GM19328 (cell line): ENCODE data around the gene PIEZO2.

Source experiments
- ATAC-seq: cut with Tn5 transposase; IDR thresholded peaks from one replicate; pipeline ENCODE4 v1.9.1; 2021; ENCODE audit warnings: mild to moderate bottlenecking, moderate library complexity; ENCODE audit not compliant: unreplicated experiment

The PIEZO2 gene

DNA sequence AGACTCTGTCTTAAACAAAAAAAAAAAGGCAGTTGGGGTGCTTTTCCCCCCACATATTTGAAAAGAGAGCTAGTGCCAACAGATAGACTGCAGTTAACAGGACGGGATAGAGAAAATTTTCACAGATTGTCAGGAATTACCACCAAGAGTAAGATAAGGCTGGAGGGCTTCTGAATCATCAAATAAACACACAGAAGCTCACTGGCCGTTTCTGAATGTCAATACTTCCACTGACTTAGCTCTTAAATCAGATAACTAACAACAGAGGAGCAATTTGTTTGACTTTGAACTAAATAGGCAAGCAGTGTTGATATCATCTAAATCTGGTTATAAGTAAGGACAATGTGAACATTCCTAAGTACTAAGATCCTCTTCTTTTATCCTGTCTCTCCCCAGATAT is 34.7 kb downstream of the PIEZO2 start:
- ATAC-seq = no peak

DNA sequence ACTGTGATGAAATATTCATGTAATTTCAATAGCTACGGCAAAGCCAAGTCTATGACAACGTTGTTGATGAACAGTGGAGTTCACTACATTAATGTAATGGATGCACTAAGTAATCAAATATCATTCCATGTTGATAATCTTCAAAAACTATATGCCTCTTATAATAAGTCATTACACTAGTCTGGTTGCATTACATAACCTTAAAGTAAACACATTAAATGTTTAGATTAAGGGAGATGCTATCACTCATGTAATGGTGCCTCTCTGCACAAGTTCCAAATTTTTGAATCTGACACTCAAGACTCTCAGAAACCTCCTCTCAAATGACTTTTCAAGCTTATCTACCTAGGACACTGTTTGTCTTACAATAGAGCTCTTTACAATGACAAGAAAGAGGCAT is 35.4 kb downstream of the PIEZO2 start:
- no peak for ATAC-seq

DNA sequence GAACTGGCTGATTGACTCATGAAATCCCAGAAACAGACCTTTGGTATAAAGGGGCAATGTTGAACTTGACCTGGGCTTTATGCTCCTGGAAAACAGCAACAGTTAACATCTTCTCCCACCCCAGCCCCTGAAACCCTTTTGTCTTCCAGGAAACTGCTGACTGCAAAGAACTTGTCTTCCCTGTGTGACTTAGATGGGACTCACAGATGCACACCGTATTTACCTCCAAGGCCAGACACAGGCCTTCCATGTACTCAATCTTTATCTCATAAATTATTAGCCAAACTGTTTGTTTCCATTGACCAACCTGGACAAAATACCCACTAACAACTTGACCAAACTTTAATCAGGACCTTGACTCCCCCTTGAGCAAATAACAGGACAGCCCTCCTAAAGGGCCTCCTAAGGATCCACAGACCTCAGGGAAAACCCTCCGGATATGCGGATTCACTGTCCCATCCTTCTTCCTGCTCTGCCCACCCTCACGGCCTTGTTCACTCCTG is 36.3 kb downstream of the PIEZO2 start:
- no peak for ATAC-seq

DNA sequence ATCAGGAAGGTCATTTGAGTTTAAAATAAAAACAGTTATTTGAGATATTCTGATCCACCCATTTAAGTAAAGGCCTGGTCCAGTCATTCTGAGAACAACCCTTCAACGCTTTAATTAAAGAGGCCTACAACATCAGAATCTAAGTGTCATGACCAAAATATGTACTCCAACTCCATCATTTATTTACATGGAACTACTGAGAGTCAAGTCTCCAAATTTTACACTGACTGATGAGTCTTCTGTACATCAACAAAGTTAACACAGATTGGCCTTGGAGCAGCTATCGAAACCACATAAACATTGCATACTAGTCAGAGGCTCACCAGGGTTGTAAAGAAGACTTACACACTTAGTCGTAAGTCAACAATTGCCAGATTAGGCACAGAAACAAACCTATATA is 37.1 kb downstream of the PIEZO2 start:
- no peak for ATAC-seq

DNA sequence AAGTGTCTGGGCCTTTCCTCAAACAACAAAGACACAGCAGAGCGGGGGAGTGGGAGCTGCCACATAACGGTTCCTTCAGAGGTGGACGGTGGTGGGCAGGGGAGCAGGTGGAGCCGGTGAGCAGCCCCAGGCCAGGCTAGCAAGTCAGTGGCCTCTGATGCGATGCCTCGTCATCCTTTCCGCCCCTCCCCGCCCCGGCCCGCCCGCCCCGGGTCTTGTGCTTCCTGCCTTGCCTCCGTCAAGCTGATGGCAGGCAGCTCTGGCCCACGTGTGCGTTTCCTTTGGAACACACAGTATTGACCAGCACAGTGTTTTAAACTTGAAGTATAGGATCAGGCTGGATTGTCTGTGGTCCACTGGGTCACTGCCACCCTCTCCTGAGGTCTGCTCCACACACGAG is 38.9 kb downstream of the PIEZO2 start:
- ATAC-seq = no peak

DNA sequence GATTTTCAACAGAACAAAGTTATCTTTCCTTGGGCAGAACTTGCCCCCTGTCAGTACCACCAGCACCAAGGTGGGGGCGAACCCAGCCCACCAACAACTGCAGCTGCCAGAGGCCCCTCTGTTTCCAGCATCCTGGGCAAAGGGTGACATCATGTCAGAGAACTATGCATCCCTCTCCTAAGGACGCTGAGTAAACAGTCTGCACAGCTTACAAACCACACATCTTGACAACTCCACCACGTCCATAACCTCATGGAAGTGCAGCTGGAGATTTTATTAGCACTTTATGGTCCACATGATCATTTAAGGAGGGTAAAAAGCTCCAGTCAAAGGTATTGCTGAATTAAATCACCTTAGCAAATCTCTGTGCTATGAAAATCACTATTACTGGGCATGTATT is 40.4 kb downstream of the PIEZO2 start:
- no peak for ATAC-seq

DNA sequence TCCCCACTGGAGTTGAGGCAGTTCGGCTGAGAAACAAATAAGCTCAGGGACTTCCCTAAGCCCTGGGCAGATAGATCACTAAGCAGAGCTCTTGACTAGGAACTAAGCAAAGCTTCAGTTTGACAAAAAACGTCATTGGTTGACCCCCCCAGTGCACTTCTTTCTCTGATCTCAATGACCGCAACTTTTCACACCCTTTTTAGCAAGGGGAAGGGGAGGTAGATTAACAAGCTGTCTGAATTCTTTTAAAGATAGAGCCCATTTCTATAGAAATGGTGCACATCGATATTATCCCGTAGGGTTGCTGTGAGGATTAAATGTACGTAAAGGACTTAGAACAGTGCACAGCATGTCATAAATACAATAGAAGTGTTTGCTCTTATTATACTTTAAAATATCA is 42.5 kb downstream of the PIEZO2 start:
- no peak for ATAC-seq

DNA sequence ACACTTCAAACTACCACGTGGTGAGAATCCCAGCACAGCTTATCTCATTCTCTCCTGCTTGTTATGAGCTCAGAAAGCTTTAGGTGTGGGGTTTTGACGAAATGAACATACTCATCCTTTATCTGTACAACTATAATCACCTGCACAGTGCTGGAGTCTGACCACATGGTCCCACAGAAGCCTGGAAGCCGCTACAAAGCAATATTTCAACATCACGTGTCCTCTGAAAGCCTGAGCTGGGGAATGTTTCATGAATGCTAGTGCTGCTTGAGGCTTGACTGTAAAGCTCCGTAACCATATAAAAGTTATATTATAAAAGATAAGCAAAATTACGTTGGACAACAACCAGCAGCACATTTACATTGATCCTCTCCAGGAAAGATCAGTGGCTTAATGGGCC is 43.9 kb downstream of the PIEZO2 start:
- no peak for ATAC-seq

DNA sequence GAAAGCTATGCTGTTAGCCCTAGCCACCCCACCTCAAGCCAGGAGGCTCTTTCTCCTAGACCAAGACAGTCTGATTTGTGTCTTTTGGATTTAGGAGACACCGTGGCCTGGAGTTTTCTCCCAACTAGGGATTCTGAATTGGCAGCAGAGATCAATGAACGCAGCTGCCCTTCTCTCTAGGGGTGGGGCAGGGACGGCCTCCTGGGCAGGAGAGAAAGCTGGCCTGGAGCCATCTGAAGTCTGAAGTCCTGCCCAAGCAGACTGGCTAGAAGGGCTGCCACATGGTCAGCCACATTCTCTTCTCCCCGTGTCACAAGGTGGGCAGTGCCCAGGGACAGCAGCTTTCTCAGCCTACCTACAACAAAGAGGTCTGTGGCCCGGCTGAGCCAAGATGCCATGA is 45.1 kb downstream of the PIEZO2 start:
- no peak for ATAC-seq

DNA sequence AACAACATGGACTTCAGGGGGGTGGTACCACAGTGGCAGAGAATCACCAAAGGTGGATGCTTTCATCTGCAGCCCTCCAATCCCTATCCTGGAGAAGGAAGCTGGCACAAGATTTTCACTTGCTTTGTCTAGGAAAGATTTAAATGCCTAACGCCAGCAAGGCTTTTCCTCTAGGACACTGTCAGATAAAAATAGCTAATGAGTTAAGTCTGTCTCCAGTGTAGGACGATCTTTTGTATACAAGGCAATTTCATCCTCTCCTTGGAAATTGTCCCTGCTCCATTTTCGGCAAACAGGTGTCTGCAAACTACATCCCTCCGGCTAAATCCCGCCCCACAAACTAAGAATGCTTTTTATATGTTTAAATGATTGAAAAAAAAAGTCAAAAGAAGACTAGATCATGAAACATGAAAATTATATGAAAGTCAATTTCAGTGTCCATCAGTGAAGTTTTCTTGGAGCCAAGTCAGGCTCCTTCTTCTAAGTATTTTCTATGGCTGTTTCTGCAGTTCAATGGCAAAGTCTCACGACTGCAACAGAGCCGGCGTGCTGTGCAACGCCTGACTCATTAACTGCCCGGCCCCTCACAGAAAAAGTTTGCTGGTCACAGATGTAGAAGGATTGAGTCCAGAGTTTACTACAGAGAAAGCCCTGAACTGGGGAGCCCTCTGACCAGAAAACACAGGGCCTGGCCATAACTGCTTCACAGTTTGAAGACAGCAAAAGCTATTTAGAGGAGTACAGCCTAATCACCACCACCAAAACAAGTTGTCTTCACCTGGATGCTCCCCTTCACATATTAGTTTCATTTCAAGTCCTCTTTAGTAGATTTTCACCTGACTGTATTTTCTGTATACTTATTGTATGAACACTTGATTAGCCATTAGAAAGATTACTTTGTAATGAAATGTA is 52.3 kb downstream of the PIEZO2 start:
- ATAC-seq = no peak

DNA sequence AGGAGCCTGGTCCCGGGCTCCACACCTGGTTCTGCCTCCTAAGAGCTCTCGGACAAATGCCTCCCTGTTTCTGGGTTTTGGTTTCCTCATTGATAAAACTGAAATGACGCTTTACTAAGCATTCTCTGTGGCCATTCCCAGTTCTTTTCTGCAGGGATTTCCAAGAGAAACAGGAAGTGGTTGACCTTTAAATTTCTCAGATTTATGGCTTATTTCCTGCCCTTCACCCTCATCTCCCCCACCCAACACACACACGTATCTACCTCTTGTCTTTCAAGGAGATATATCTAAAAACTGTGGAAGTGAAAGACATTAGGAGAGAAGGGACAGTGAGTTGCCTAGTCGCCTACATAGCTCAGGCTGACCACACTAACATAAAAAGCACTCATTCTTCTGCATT is 53.0 kb downstream of the PIEZO2 start:
- no peak for ATAC-seq

DNA sequence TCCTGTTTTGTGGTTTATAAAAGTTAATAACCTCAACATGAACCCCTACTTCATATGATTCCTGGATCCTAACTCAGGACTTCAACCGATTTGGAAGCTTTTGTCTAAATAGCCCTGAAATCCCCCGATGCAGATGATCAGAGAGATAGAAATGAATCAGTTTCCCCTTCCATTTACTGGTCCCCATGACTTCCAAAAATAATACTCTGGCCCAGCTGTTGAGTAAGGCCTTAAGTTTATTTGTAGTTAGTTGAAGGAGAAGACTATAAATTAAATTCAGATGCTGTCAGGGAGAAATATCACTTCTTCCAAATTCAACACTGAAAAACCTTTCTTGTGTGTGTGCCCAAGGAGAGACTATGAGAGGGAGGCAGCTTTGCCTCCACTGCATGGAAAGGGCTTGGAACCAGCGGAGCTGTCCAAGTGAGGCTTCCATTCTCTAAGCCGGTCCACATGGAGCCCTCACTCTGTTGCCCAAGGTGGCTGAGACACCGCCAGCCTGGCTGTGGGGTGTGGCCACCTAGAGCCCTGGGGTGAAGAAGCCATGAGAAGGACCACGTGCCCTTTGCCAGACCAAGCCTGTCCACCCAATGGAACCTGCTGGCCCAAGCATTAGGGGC is 53.6 kb downstream of the PIEZO2 start:
- no peak for ATAC-seq

DNA sequence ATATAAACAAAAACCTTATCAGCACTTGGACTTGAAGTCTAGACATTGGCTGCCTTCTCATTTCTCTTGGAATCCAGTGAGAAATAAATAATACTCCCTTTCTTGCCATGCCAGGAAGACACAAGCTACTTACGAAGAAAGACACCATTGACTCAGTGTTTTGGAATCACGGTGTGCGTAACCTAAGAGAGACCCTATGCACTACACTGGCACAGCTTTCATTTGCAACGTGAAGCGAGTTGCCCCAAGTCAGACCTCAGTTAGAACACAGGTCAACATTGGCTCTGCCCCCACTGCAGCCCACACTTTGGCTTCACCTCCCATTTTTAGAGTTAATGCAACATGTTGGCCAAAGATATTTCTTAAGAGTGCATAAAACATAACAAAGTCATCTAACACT is 54.2 kb downstream of the PIEZO2 start:
- ATAC-seq = no peak

DNA sequence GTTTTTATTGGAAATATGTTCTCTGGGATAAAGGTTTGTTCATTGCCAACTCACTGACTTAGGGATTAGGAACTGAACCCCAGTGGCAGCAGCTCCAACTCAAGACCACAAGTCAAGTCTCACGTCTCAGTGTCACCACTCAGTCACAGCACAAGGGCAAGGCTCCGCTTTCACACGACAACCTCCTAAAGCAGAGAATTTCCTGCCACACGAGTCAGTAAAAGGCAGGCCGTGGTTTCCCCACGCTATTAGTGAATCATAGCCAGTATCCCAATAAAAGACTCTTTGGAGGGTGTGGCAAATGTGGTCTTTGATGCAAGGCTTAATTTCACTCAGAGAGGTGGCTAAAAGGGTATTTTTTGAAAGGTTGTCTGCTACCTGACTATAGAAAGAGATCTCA is 57.6 kb downstream of the PIEZO2 start:
- no peak for ATAC-seq

DNA sequence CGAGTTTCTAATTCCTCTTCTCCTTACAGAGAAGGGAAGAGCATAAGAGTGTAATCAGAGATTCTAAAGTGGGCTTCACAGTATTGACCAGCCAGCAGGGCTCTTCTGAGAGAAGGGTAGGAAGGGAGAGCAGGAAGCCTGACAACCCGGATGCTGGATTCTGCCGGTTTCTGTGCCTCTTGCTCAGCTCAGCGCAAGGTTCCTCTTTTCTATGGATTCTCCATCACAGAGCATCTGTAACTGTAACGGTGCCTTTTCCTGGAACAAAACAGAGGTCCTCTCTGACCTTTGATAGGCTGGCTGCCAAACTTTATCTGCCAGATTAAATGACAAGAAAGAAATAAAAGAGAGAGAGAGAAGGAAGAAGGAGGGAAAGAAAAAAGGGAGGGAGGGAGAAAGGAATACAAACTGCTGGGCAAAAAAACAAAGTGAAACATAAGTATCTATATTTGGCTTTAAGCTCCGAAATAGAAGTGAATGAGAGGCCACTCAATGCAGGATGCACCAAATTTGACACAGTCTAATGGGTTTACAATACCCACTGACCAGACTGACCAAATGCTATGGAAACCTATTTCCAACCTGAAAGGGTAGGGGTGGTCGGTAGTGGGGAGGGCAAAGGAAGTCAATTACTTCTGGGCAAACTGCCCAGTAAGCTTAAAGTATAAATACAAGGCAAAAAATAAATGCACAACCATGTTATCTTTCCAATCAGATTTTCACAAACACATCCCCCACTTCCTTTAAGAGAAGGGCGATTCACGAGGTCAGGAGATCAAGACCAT is 59.2 kb downstream of the PIEZO2 start:
- no peak for ATAC-seq

DNA sequence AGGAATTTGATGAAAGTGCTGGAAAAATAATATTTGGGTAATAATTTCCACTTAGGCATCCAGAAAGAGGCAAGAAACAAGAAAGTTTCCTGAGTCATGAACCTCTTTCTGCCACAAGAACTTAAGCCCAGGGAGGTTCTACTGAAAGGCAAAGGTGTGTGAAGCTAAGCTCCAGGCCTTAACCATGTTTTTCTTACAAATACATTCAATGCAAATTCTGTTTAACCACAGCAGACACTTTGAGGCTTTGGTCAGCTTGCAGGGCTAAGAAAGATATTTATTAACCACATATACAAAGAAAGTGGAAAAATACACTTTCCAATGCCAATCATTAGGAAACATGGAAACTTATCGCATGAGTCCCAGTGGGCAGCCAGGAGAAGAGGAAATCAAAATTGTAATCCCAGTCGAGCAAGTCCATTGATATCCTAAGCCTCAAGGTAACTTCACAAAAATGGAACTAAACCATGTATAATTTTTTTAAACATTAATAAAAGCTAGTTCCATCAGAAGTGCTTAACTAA is 68.3 kb downstream of the PIEZO2 start:
- no peak for ATAC-seq

DNA sequence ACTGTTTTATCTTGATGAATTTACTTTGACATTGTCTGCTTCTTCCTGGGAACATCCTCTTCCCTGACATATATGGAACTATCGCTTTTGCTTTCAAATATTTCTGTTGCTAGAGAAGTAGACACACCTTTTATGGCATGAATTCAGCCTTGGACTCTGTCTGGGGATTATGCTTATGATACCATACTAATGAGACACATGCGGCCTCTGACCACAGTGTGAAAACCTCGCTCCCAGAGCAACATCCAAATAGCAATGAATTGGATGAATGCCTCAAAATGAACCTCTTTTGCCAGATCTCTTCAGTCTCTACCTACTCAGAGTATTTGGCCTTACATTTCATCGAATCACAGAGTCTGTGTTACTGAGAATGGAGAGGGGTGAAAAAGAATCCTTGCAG is 70.9 kb downstream of the PIEZO2 start:
- ATAC-seq = no peak

DNA sequence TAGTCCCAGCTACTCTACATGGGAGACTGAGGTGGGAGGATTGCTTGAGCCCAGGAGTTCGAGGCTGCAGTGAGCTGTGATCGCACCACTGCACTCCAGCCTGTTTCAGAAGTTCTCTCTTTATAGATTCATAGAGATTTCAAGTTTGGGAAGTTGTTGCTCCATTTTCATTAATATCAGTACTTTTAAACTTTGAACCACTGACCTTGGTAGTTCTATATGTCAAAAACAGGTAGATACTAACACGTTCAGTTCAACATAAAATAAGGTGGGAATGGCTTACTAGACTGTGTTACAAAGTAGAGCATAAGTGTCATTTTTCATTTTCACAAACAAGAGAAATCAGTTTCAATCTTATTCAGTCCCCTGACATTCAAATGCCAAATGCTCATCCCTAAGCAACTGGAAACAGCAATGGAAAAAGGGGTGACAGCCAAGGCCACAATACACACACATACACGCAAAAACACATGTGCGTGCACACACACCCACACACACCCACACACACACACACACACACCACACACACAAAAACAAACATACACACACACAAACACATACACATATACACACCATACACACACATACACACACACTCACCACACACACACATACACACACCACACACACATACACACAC is 71.7 kb downstream of the PIEZO2 start:
- ATAC-seq = no peak

DNA sequence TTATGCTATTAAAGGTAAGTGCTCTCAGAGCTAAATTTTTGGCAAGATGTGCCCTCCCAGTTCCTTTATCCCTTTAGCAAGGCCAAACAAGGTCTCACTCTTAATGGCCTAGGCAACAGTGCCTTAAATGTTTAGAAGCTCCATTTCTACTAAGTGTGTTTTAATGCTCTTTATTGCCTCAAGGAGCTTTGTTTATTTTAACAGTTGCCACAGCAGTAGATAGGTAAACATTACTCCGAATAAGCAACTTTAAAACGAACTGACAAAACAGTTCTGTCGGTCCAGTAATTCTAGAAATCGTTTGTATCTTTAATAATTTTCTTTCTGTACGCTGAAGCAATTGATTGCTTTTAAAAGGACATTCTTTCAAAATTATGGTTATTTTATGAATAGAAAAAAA is 74.5 kb downstream of the PIEZO2 start:
- no peak for ATAC-seq

DNA sequence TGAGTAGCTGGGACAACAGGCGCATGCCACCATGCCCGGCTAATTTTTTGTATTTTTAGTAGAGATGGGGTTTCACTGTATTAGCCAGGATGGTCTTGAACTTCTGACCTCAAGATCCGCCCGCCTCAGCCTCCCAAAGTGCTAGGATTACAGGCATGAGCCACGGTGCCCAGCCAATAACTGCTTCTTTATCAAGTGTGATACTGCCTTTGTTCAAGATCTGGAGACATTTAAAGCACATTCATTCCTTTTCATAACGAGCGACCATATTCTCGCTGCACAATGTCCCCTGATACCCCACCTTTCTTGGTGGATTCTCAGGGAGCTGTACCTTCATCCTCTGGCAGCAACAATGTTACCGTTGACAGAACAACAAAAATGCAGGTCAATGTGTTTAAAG is 75.4 kb downstream of the PIEZO2 start:
- ATAC-seq = no peak

DNA sequence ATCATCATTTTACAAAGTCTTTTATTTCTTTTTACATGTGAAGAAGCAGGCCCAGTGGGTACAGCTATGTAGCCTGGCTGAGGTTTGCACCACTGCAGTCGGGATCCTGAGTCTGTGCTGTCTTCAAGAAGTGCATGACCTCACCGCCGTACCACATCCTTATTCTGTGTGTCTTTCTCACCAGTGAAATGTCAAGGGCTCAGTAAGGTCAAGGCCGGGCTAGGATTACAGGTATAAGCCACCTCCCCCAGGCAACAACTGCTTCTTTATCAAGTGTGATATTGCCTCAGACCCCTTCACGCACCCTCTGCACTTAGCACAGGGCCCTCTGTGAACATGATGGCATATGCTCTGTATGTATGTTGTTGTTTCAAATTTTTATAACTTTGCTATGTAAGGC is 76.7 kb downstream of the PIEZO2 start:
- no peak for ATAC-seq
